ENCODE results near the gene NET1. TPM values are rescaled to one million over a fixed set of nuclear protein-coding genes. Genes with fewer than 3 reads are reported as not detected.

The NET1 gene
- total and polyA plus RNA-seq, 11 donors, result 5.6 to 29.5 (median 14.7) TPM

- DNase-seq (no peak), ATAC-seq (no peak)
- peaks cover 0 to 5% (median 0%) of the 10 kb centered on the region in 12 donors for H3K9me3 ChIP-seq
- H3K4me3 ChIP-seq, result no peak overlapping the region
- no peaks in the 10 kb centered on the region for H3K4me1 ChIP-seq
- peaks cover 0 to 8% (median 0%) of the 10 kb centered on the region in 9 donors for H3K36me3 ChIP-seq
- intact Hi-C loops (cut with DNase I), result loop anchor here in 6 of 10 donors (2.0 to 10.0 kb wide), 4 partner anchors 587 to 621 kb away; no protein-coding TSS in a partner anchor
- no peak overlapping the region for H3K27ac ChIP-seq
- 92 to 95% (median 92%) methylated on average over 3 of the region's 3 CpGs for WGBS, 4 donors
- TF ChIP-seq POLR2A (IDR thresholded peaks at IDR 0.05) (no peak), CTCF (IDR thresholded peaks at IDR 0.05) (no peak)
- no peaks in the 10 kb centered on the region for H3K27me3 ChIP-seq
Measured at GRCh38 chr10:5435328-5435727, 23.0 kb downstream of the NET1 start.

- no peaks in the 10 kb centered on the region for H3K27me3 ChIP-seq
- H3K27ac ChIP-seq, result no peak overlapping the region
- H3K4me3 ChIP-seq, result no peak overlapping the region
- 91 to 100% (median 95%) methylated on average over 2 of the region's 2 CpGs for WGBS, 4 donors
- no peaks in the 10 kb centered on the region for H3K9me3 ChIP-seq
- TF ChIP-seq CTCF (IDR thresholded peaks at IDR 0.05), result no peak
- TF ChIP-seq POLR2A (IDR thresholded peaks at IDR 0.05), result no peak
- intact Hi-C loops (cut with DNase I), result loop anchor here in 9 of 10 donors (2.0 to 10.0 kb wide), 4 partner anchors 105 to 435 kb away; no protein-coding TSS in a partner anchor
- ATAC-seq (no peak), DNase-seq (no peak)
- no peaks in the 10 kb centered on the region for H3K36me3 ChIP-seq
- peaks cover 0 to 2% (median 0%) of the 10 kb centered on the region in 12 donors for H3K4me1 ChIP-seq
Measured at GRCh38 chr10:5440206-5440605, 27.8 kb downstream of the NET1 start.

- no peaks in the 10 kb centered on the region for H3K36me3 ChIP-seq
- no peak overlapping the region for H3K27ac ChIP-seq
- H3K27me3 ChIP-seq, result no peaks in the 10 kb centered on the region
- H3K4me3 ChIP-seq, result no peak overlapping the region
- WGBS, 4 donors, result 68 to 87% (median 77%) methylated on average over 4 of the region's 4 CpGs
- H3K4me1 ChIP-seq, result peaks cover 0 to 5% (median 3%) of the 10 kb centered on the region in 12 donors
- intact Hi-C loops (cut with DNase I), result loop anchor here in 9 of 10 donors (1.0 to 10.0 kb wide), 5 partner anchors 104 to 434 kb away; no protein-coding TSS in a partner anchor
- TF ChIP-seq CTCF (IDR thresholded peaks at IDR 0.05), result no peak
- no peak for TF ChIP-seq POLR2A (IDR thresholded peaks at IDR 0.05)
- DNase-seq (no peak), ATAC-seq (peak in 1 of 4 donors; percentile 27)
- no peaks in the 10 kb centered on the region for H3K9me3 ChIP-seq
Measured at GRCh38 chr10:5441106-5441505, 28.7 kb downstream of the NET1 start.

GRCh38 chr10:5442065-5442989 lies 30.0 kb downstream of the NET1 start:
- no peak for ATAC-seq
- WGBS, 4 donors, result 65 to 74% (median 68%) methylated on average over 9 of the region's 9 CpGs

More at GRCh38 chr10:5442065-5442989, 30.0 kb downstream of the NET1 start:
- Histone ChIP-seq H3K27me3 (no peaks in the 10 kb centered on the region), H3K4me3 (no peak overlapping the region), H3K4me1 (peaks cover 0 to 13% (median 5%) of the 10 kb centered on the region in 12 donors), H3K36me3 (no peaks in the 10 kb centered on the region), H3K9me3 (no peaks in the 10 kb centered on the region), H3K27ac (no peak overlapping the region)
- intact Hi-C loops (cut with DNase I), result loop anchor here (1.0 to 10.0 kb wide), 5 partner anchors 102 to 432 kb away; no protein-coding TSS in a partner anchor
- no peak for DNase-seq
- TF ChIP-seq POLR2A (IDR thresholded peaks at IDR 0.05) (no peak), CTCF (IDR thresholded peaks at IDR 0.05) (peak; percentile 64 to 88 (median 79))

All from heart left ventricle (tissue), 16 donors.